GM19193 (cell line): Measurements from ENCODE around the gene TFR2.

Experiments used
- POLR2A ChIP-seq: IDR thresholded peaks from 4 replicates; pipeline ENCODE4 v1.6.1; 2011; ENCODE audit not compliant: insufficient read depth, insufficient read length; ENCODE audit errors: extremely low read depth

Gene TFR2

GRCh38 chr7:100640517-100641440 lies 573 bp downstream of the TFR2 start:
- no peak for TF ChIP-seq POLR2A

- no peak for TF ChIP-seq POLR2A
Observed at GRCh38 chr7:100639995-100640516, 1.3 kb downstream of the TFR2 start.

GRCh38 chr7:100632951-100633717 lies 8.2 kb downstream of the TFR2 start:
- TF ChIP-seq POLR2A = no peak

GRCh38 chr7:100630066-100630465 lies 11.3 kb downstream of the TFR2 start:
- TF ChIP-seq POLR2A = no peak

GRCh38 chr7:100629117-100629716 lies 12.1 kb downstream of the TFR2 start:
- TF ChIP-seq POLR2A = no peak

- no peak for TF ChIP-seq POLR2A
Observed at GRCh38 chr7:100627238-100627549, 14.2 kb downstream of the TFR2 start.

- no peak for TF ChIP-seq POLR2A
Observed at GRCh38 chr7:100626530-100627237, 14.7 kb downstream of the TFR2 start.

- TF ChIP-seq POLR2A = no peak
Observed at GRCh38 chr7:100626055-100626454, 15.3 kb downstream of the TFR2 start.

GRCh38 chr7:100623951-100624824 lies 17.2 kb downstream of the TFR2 start:
- no peak for TF ChIP-seq POLR2A

- no peak for TF ChIP-seq POLR2A
Observed at GRCh38 chr7:100621554-100621953, 19.8 kb downstream of the TFR2 start.

GRCh38 chr7:100620804-100621203 lies 20.5 kb downstream of the TFR2 start:
- TF ChIP-seq POLR2A = no peak

GRCh38 chr7:100620239-100620638 lies 21.1 kb downstream of the TFR2 start:
- TF ChIP-seq POLR2A = no peak

- TF ChIP-seq POLR2A = no peak
Observed at GRCh38 chr7:100614308-100614861, 27.0 kb downstream of the TFR2 start.
